Loucy (cell line): ENCODE data around the gene CCT3.

ENCODE experiments used
- H2AFZ ChIP-seq: fragments of 200-600 bp; sonication (generic); 2 replicates; pipeline ENCODE4 v1.6.0; 2016; ENCODE audit warnings: antibody characterized with exemption, mild to moderate bottlenecking, low read length, moderate library complexity
- H3F3A ChIP-seq: fragments of 200-600 bp; 2 replicates; pipeline ENCODE4 v1.6.0; 2016; ENCODE audit warnings: antibody characterized with exemption, low read depth, mild to moderate bottlenecking
- H3K27me3 ChIP-seq: fragments of 200-600 bp; sonication (generic); 2 replicates; pipeline ENCODE4 v1.6.1; 2014; ENCODE audit warnings: low read length, mild to moderate bottlenecking; ENCODE audit not compliant: insufficient read depth, poor library complexity, severe bottlenecking
- H3K36me3 ChIP-seq: fragments of 200-600 bp; sonication (generic); 2 replicates; pipeline ENCODE4 v1.6.1; 2016; ENCODE audit warnings: low read length; ENCODE audit not compliant: insufficient read depth
- H3K4me1 ChIP-seq: fragments of 200-600 bp; sonication (generic); 2 replicates; pipeline ENCODE4 v1.5.1; 2014; ENCODE audit warnings: low read length, mild to moderate bottlenecking; ENCODE audit not compliant: insufficient read depth, poor library complexity, severe bottlenecking
- H3K4me2 ChIP-seq: fragments of 200-600 bp; sonication (generic); 2 replicates; pipeline ENCODE4 v1.6.0; 2014; ENCODE audit warnings: antibody characterized with exemption, low read length, low read depth, mild to moderate bottlenecking; ENCODE audit not compliant: poor library complexity, severe bottlenecking
- H3K4me3 ChIP-seq: fragments of 200-600 bp; sonication (generic); 2 replicates; pipeline ENCODE4 v1.5.1; 2014; ENCODE audit warnings: low read length, mild to moderate bottlenecking, mixed read lengths; ENCODE audit not compliant: poor library complexity, severe bottlenecking
- H3K79me2 ChIP-seq: fragments of 200-600 bp; sonication (generic); 2 replicates; pipeline ENCODE4 v1.6.1; 2014; ENCODE audit warnings: low read length; ENCODE audit not compliant: insufficient read depth
- H3K9ac ChIP-seq: fragments of 200-600 bp; sonication (generic); 2 replicates; pipeline ENCODE4 v1.6.0; 2014; ENCODE audit warnings: mild to moderate bottlenecking, low read depth, low read length, moderate library complexity; ENCODE audit not compliant: poor library complexity, severe bottlenecking
- H3K9me2 ChIP-seq: fragments of 200-600 bp; sonication (generic); replicated peaks from 2 replicates; pipeline ENCODE4 v1.6.1; 2016; ENCODE audit warnings: low read depth, low read length, mixed read lengths
- H3K9me3 ChIP-seq: fragments of 200-600 bp; sonication (generic); 2 replicates; pipeline ENCODE4 v1.6.1; 2014; ENCODE audit warnings: mild to moderate bottlenecking, antibody characterized with exemption, low read length, low read depth; ENCODE audit not compliant: insufficient read depth
- H4K20me1 ChIP-seq: fragments of 200-600 bp; sonication (generic); 2 replicates; pipeline ENCODE4 v1.6.0; 2014; ENCODE audit warnings: antibody characterized with exemption, low read length, mild to moderate bottlenecking; ENCODE audit not compliant: insufficient read depth, poor library complexity, severe bottlenecking
- CTCF ChIP-seq: fragments of 200-600 bp; sonication (generic); conservative IDR thresholded peaks from 2 replicates; pipeline ENCODE4 v1.5.1; 2014; ENCODE audit warnings: mild to moderate bottlenecking, antibody characterized with exemption, low read length
- EZH2phosphoT487 ChIP-seq: fragments of 200-600 bp; IDR thresholded peaks from 2 replicates; pipeline ENCODE4 v1.6.1; 2018; ENCODE audit warnings: antibody characterized with exemption, mild to moderate bottlenecking, moderate library complexity, borderline replicate concordance

Gene CCT3

GRCh38 chr1:156386134-156386901, 48.2 kb upstream of the CCT3 start:
- Histone ChIP-seq H3K79me2 (no peaks in the 10 kb centered on the region), H3K9me2 (no peaks in the 10 kb centered on the region), H3K9ac (peak overlapping the region; percentile 61), H3K4me2 (peak overlapping the region; percentile 60), H2AFZ (peak overlapping the region; percentile 70), H3K4me1 (peaks cover 13% of the 10 kb centered on the region), H4K20me1 (no peaks in the 10 kb centered on the region), H3K4me3 (peak overlapping the region; percentile 21), H3K27me3 (no peaks in the 10 kb centered on the region), H3K36me3 (no peaks in the 10 kb centered on the region), H3F3A (no peaks in the 10 kb centered on the region), H3K9me3 (no peaks in the 10 kb centered on the region)
- no peak for TF ChIP-seq CTCF
- no peak for TF ChIP-seq EZH2phosphoT487

- Histone ChIP-seq H3K9me2 (no peaks in the 10 kb centered on the region), H3K9me3 (no peaks in the 10 kb centered on the region), H3K4me1 (peaks cover 13% of the 10 kb centered on the region), H3K9ac (peak overlapping the region; percentile 61), H3K4me3 (peak overlapping the region; percentile 21), H3K4me2 (peak overlapping the region; percentile 60), H3K79me2 (no peaks in the 10 kb centered on the region), H2AFZ (peak overlapping the region; percentile 70), H3K36me3 (no peaks in the 10 kb centered on the region), H3K27me3 (no peaks in the 10 kb centered on the region), H3F3A (no peaks in the 10 kb centered on the region), H4K20me1 (no peaks in the 10 kb centered on the region)
- no peak for TF ChIP-seq EZH2phosphoT487
- peak; percentile 100 for TF ChIP-seq CTCF
Measured at GRCh38 chr1:156385534-156386031, 47.5 kb upstream of the CCT3 start.

- Histone ChIP-seq H2AFZ (peak overlapping the region; percentile 70), H3K4me2 (peak overlapping the region; percentile 60), H3K4me3 (no peak overlapping the region), H3K9me3 (no peaks in the 10 kb centered on the region), H3K9me2 (no peaks in the 10 kb centered on the region), H3F3A (no peaks in the 10 kb centered on the region), H3K36me3 (no peaks in the 10 kb centered on the region), H3K27me3 (no peaks in the 10 kb centered on the region), H3K9ac (peak overlapping the region; percentile 61), H3K79me2 (no peaks in the 10 kb centered on the region), H4K20me1 (no peaks in the 10 kb centered on the region), H3K4me1 (peaks cover 13% of the 10 kb centered on the region)
- TF ChIP-seq EZH2phosphoT487 (no peak), CTCF (no peak)
Measured at GRCh38 chr1:156384658-156385057, 46.6 kb upstream of the CCT3 start.
